ENCODE results near the gene PTPN4.

Gene PTPN4

DNA sequence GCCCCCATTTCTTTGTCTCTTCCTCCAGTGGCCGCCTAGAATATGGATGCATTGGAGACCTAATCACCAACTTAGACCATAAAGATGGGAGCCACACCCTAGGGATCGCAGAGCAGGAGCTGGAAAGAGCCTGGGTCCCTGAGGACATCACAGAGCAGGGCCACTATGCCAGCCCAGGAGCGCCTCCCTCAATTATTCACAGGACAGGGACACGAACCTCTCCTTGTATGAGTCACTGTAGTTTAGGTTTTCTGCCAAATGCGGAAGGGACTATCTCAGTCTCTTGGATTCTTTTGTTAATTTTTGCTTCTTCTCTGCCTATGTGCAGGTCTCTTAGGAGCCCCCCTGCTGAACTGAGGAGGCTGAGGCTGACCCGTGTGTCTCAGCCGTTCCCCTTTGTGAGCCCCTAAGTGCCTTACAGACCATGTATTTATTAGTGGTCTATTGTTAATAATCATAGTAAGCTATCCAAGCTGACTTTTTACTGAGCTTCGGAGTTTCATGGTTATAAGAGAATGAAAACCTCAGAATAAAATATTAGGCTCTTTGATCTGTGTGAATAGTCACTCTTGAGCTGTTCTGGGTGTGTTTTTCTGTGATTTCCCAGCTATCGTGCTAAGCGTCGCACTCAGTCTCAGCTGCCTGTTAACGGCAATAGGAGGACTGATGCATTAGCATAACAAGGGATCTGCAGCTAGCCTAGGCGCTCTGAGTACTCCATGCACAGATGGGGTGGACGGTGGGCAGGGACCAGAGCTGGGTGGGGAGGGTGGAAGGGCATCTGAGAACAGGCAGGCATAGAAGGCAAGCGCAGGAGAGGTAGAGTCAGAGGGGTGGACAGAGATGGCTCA lies 12.7 kb upstream of the PTPN4 start:
- no peaks in the 10 kb centered on the region for H3K4me1 ChIP-seq
- TF ChIP-seq, protein P1, sequence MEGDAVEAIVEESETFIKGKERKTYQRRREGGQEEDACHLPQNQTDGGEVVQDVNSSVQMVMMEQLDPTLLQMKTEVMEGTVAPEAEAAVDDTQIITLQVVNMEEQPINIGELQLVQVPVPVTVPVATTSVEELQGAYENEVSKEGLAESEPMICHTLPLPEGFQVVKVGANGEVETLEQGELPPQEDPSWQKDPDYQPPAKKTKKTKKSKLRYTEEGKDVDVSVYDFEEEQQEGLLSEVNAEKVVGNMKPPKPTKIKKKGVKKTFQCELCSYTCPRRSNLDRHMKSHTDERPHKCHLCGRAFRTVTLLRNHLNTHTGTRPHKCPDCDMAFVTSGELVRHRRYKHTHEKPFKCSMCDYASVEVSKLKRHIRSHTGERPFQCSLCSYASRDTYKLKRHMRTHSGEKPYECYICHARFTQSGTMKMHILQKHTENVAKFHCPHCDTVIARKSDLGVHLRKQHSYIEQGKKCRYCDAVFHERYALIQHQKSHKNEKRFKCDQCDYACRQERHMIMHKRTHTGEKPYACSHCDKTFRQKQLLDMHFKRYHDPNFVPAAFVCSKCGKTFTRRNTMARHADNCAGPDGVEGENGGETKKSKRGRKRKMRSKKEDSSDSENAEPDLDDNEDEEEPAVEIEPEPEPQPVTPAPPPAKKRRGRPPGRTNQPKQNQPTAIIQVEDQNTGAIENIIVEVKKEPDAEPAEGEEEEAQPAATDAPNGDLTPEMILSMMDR (IDR thresholded peaks at IDR 0.05; ENCODE audit: low read depth, low read length): no peak
- no peaks in the 10 kb centered on the region for H3K27me3 ChIP-seq
- DNase-seq: no peak
- no peaks in the 10 kb centered on the region for H3K9me3 ChIP-seq
- H3K36me3 ChIP-seq: no peaks in the 10 kb centered on the region
- no peak overlapping the region for H3K4me3 ChIP-seq (ENCODE audit: low read depth, low read length)

DNA sequence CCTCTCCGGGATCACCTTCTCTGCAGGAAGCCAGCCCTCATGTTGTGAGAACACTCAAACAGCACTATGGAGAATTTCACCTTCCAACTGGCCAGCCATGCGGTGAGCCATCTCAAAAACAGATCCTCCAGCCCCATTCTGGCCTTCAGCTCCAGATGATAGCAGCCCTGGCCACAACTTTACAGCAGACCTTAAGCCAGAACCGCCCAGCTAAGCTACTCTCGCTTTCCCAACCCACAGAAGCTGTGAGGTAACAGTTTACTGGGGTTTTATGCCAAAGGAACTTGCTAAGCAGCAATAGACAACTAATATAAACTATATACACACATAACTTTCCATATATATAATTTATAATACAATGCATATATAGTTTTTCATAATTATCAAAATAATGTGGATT lies 11.6 kb upstream of the PTPN4 start:
- Histone ChIP-seq H3K4me3 (ENCODE audit: low read depth, low read length) (no peak overlapping the region), H3K36me3 (no peaks in the 10 kb centered on the region), H3K27me3 (no peaks in the 10 kb centered on the region), H3K4me1 (no peaks in the 10 kb centered on the region), H3K9me3 (no peaks in the 10 kb centered on the region)
- DNase-seq: no peak
- TF ChIP-seq, protein P1 (IDR thresholded peaks at IDR 0.05; ENCODE audit: low read depth, low read length): no peak

DNA sequence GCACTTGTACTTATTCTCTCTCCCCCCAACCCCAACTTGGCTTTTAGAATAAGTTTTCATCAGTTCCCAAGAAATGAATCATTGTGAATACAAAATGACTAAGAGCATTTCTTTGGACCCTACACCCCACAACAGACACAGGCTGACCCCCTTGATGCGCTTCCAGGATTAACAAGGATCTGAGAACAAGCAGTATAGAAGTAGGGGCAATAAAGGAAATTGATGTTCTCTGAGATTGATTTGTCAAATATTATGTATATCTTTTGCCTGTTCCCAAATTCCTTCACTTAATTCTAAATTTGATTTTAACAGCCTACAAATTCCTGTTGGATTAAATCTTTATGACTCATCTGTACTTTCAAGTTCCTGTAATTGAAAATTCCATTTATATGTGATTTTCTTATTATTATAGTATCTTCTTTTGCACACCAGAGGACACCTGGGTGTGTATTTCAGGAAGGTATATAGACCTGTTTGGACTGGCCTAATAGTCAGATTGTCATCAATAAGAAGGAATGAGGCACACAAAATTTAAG lies 10.2 kb upstream of the PTPN4 start:
- no peaks in the 10 kb centered on the region for H3K27me3 ChIP-seq
- TF ChIP-seq, protein P1 (IDR thresholded peaks at IDR 0.05; ENCODE audit: low read depth, low read length): no peak
- DNase-seq: no peak
- no peaks in the 10 kb centered on the region for H3K36me3 ChIP-seq
- no peak overlapping the region for H3K4me3 ChIP-seq (ENCODE audit: low read depth, low read length)
- H3K4me1 ChIP-seq: no peaks in the 10 kb centered on the region
- no peaks in the 10 kb centered on the region for H3K9me3 ChIP-seq

DNA sequence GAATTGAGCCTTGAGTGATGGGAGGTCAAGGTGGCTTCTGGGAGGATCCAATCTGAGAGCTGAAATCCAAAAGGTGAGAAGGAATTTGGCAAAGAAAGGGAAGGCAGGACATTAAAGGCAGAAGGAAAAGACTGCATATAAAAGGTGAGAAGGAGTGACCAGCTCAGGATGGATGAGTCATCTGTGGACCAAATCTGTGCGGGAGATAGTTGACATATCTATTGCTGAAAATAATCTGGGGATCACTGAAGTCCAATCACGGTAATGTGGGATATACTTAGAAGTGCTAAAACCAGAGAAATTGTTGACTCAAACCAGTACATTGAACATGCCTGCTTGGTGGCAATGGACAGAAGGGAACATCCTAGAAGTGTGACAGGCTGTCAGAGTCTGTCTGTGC lies 8.0 kb upstream of the PTPN4 start:
- H3K4me1 ChIP-seq: no peaks in the 10 kb centered on the region
- TF ChIP-seq, protein P1 (IDR thresholded peaks at IDR 0.05; ENCODE audit: low read depth, low read length): no peak
- no peaks in the 10 kb centered on the region for H3K27me3 ChIP-seq
- no peaks in the 10 kb centered on the region for H3K36me3 ChIP-seq
- no peaks in the 10 kb centered on the region for H3K9me3 ChIP-seq
- no peak overlapping the region for H3K4me3 ChIP-seq (ENCODE audit: low read depth, low read length)
- DNase-seq: no peak

DNA sequence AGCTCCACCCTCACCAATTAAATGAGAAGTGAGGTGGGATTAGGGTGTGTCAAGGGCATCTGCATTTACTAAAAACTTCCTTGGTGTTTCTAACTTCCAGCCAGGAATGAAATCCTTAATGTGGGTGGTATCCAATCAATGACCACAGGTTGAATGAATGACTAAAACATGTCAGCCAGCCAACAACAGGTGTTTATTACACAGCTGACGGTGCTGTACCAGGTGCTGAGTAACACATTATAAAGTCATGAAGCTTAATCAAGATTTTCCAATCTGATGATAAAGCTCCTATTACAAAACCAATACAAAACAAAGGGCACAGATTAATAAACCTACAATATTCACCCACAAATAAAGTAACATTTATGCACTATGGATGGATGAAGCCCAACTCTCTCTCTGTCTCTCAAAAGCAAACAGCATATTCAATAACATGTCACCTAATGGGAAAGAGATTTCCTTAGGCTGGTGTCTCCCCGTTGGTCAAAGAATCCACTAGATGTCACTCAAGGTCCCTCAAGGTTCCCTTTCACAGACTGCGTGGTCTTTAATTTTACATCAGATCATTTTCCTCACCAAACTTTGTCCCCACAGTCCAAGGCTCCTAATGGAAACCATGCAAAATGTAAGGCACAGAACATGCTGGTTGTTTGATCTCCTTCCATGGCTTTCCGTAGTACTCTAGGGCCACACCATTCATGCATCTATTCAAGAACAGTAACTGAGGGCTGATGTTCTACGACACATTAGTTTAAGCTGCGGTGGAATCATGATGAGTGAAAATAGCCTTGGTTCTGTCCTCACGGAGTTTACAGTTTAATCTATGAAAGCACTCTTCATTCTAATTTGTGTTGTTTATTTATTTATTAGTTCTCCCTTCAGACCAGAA lies 6.4 kb upstream of the PTPN4 start:
- Histone ChIP-seq H3K27me3 (no peaks in the 10 kb centered on the region), H3K36me3 (no peaks in the 10 kb centered on the region), H3K9me3 (no peaks in the 10 kb centered on the region), H3K4me1 (no peaks in the 10 kb centered on the region), H3K4me3 (ENCODE audit: low read depth, low read length) (no peak overlapping the region)
- TF ChIP-seq, protein P1 (IDR thresholded peaks at IDR 0.05; ENCODE audit: low read depth, low read length): peak; percentile 64
- DNase-seq: peak; percentile 14

Data from BE2C (cell line).